GM23248 (cell line): ENCODE results near the gene SUFU.

ENCODE experiments used
- EZH2 ChIP-seq: fragments of 200-600 bp; sonication (generic); IDR thresholded peaks from 2 replicates; pipeline ENCODE4 v1.6.1; 2018; ENCODE audit warnings: antibody characterized with exemption, mild to moderate bottlenecking; ENCODE audit not compliant: insufficient read depth, poor library complexity, severe bottlenecking
- EZH2phosphoT487 ChIP-seq: fragments of 200-600 bp; sonication (generic); IDR thresholded peaks from 2 replicates; pipeline ENCODE4 v1.6.1; 2018; ENCODE audit warnings: antibody characterized with exemption, moderate library complexity, mild to moderate bottlenecking, low read depth; ENCODE audit not compliant: insufficient read depth

DNA sequence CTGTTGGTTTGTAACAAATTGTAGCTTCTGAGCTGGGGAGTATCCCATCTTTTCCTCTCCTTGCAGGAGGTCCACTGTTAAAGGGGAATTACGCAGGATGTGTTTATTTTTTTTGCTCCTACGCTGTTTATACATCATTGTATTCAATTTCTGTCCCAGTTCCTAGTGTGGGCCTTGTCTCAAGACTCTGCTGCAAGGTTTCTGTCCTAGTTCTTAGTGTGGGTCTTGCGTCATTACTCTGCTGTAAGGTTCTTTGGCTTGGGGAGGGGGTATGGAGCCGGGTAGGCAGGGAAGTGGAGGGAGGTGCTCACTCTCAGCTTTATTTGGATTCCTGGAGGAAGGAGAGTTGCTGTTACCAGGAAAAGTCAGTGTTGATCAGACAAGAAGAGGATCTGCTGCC lies 76.5 kb downstream of the SUFU start:
- TF ChIP-seq EZH2 (no peak), EZH2phosphoT487 (no peak)
